GM18508 (cell line): Measurements from ENCODE around the gene GPR157.
"Not testable (repeated sequence)": the region's sequence is repeated elsewhere in the genome, so short reads cannot be mapped to it uniquely, and the experiment has no call there.

Experiments
- ATAC-seq: cut with Tn5 transposase; IDR thresholded peaks from one replicate; pipeline ENCODE4 v1.9.1; 2021; ENCODE audit warnings: moderate number of reproducible peaks; ENCODE audit not compliant: insufficient read depth, unreplicated experiment

Gene GPR157

DNA sequence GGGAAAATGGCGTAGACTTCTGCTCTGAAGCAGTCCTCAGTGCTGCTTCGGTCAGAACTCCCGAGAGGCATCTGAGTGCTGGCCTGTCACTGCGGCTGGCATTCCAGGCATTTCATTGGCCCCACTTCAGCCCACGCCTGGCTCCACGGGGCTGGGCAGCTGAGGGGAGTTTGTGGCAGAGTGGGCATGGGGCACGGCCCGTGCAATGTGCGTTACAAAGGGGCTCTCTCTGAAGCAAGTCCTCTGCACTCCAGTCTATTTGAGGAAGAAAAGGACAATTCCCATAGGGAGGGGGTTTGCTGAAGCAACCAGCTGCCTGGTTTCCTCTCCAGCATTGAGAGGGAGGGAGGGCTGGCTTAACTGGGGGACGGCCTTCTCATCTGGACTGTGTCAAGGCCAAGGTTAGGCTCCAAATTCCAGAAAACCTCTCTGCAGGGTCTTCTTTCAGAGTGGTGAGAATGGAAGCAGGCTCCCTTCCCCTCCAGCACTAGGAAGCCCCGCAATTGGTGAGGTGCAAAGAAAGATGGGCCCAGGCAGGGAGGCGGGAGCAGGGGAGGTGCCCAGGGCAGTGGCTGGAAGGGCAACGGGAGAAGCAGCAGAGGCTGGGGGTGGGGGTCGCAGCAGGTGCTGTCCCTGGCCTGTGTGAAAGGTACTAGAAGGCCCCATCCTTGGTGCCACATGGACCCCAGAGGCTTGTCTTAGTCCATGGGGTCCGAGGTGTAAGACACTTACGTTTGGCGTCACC, 21.1 kb upstream of the GPR157 start:
- ATAC-seq: no peak

DNA sequence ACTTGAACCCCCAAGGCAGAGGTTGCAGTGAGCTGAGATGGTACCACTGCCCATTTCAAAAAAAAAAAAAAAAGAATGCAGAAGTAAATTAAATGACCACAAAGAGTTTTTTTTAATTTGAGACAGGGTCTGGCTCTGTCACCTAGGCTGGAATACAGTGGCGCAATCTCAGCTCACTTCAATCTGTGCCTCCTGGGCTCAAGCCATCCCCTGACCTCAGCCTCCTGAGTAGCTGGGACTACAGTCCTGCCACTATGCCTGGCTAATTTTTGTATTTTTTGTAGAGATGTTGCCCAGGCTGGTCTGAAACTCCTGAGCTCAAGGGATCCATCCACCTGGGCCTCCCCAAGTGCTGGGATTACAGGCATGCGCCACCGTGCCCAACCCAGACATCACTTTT, 20.2 kb upstream of the GPR157 start:
- ATAC-seq: no peak

DNA sequence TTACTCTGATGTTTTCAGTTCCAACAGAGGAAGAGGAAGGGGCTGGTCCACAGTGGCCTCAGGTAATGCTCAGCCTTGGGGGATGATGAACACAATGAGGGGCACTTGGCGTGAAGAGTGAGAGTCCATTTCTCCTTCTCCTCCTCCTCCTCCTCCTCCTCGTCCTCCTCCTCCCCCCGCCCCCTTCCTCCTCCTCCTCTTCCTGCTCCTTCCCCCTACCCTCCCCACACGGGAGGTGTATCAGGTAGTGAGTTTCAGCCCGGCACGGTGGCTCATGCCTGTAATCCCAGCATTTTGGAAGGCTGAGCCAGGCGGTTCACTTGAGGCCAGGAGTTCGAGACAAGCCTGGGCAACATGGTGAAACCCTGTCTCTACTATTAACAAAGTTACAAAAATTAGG, 17.3 kb upstream of the GPR157 start:
- ATAC-seq: no peak

DNA sequence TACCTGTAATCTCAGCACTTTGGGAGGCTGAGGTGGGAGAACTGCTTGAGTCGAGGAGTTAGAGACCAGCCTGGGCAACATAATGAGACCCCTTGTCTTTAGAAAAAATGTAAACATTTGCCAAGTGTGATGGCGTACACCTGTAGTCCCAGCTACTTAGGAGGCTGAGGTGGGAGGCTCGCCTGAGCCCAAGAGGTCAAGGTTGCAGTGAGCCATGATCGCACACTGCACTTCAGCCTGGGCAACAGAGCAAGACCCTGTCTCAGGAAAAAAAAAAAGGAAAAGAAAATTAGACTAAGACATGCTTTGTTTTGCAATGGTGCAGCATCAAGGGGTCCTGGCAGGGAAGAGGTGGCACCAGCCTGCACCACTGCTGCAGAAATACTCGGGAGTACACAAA, 16.8 kb upstream of the GPR157 start:
- no peak for ATAC-seq

DNA sequence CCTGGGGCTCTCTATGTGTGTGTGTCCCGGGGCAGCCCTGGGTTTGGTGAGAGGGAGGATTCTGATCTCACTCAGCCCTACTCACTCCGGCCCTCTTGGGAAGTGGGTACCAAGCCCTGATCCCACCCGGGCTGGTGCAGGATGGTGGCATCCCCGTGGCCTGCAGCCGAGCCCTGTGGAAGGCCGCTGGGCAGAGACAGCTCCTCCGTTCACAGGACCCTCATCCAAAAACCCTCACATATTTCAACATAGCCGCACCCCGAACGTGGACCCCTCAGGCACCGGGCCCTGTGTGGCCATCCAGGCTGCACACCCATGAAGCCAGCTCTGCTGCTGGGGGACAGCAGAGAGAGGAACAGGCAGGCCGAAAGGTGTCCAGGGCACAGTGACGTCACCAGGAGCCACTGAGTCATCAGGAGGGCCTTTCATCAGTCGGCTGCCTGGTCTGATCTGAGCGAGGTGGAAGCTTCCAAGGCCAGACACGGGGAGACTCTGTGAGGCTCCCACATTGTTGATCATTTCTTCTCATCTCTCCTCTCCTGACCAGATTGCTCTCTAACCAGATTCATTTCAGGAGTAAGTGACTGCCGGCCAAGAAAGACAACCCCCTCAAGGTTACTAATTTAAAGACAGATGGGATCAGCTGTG, 16.2 kb upstream of the GPR157 start:
- no peak for ATAC-seq

DNA sequence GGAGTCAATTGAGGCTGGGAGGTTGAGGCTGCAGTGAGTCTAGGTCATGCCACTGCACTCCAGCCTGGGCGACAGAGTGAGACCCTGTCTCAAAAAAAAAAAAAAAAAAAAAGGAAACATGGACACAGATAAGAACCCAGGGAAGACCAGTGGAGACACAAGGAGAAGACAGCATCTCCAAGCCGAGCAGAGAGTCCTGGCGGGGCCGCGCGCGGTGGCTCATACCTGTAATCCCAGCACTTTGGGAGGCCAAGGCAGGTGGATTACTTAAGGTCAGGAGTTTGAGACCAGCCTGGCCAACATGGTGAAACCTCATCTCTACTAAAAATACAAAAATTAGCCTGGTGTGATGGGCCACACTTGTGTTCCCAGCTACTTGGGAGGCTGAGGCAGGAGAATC, 15.6 kb upstream of the GPR157 start:
- ATAC-seq: not testable (repeated sequence)

DNA sequence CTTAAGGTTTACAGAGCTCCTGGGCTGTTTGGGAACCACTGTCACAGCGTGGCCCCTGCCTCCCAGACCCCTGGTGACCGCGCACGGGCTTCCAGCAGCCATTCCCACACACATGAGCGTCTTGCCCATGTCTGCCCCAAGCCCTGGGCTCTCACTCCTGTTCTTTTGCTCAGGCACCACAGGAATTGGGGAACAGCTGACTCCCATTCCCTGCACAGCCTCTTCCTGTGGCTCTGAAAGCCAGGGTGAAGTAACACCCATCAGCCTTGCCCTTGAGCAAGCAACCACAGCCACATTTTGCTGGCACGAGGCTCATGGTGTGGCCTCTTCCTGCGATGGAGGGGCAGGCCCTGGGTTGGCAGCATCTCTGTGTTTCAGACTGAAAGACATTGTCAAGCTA, 14.3 kb upstream of the GPR157 start:
- ATAC-seq: no peak

DNA sequence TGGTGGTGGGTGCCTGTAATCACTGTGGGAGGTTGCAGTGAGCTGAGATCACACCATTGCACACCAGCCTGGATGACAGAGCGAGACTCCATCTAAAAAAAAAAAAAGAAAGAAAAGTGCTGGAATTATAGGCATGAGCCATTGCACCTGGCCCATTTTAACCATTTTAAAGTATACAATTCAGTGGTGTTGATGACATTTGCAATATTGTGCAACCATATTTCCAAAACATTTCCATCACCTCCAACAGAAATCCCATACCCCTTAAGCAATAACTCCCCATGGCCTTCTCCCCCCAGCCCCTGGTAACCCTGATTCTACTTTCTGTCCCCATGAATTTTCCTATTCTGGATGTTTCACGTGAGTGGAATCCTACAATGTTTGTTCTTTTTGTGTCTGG, 11.0 kb upstream of the GPR157 start:
- ATAC-seq: no peak

DNA sequence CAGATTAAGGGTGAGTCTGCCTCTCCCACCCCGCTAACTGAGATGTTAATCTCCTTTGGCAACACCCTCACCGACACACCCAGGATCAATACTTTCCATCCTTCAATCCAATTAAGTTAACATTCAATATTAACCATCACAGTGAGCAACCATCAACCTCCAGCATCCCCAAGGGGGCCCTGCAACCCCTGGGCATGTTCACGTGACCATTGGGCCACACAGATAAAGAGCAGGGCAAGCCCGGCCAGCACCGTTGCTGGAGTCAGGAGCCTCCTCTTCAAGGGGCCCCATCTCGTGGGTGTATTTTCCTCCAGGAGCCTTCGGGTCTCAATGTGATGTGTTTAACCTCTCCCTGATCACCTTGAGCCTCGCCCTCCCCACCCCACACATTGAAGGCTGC, 8.0 kb upstream of the GPR157 start:
- no peak for ATAC-seq

DNA sequence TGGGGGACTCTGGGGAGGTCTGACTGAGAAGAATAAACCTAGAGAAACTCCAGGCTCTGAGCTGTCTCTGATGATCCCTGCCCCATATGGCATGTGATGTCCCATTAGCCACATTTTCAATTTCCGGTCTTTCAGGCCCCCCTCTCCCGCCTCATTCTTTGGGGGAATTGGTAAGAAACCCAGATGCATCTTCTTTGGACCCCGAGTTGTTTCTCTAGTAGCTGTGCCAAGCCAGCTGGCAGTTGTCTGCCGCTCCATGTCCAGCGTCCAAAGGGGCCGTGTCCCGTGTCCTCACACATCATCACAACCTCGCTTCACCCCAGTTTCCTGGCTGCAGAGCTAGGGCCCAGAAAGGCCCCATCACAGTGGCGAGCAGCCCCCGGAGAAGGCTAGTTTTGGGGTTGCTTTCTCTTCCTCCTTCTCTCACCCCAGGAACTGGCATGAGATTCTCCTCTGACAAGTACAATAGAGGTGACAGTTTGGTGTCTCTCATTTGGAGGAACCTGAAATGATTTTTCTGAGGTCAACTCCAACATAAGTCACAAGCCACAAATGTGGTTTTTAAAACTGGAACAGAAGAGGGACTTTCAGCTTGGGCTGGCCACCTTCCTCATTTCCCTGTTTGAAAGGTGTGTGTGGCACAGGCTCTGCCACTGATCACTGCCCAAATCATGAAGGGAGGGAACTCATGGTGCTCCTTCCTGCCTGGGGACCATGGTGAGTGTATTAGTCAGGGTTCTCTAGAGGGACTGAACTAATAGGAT, 6.4 kb upstream of the GPR157 start:
- ATAC-seq: no peak

DNA sequence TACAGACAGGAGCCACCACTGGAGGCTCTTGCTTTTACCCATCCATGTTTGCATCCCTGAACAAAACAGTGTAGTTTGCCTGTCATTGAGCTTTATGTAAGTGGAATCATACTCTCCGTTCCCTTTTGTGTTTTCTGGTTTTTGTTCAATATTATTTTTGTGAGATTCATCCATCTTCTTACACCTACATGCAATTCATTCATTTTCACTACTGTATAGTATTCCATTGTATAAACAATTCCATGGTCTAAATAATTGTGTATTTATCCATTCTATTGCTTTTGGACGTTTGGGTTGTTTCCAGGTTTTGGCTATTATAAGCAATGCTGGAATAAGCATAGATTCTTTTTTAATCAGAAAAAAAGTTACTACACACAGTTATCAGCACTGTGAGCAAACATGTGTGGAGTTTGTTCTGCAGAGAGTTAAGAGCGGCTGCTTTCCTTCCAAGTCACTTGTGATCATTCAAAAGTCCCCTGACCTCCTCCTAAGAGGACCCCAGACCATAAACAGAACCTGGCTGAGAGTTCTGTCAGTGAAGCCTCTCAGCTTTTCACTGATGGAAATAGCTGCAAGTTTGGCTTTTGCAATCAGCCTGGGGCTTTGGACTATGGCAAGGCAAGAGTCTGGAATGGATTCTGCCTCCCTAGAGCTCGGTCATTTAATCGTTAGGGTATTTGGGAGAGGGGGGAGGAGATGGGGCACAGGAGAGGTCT, 5.1 kb upstream of the GPR157 start:
- ATAC-seq: no peak

DNA sequence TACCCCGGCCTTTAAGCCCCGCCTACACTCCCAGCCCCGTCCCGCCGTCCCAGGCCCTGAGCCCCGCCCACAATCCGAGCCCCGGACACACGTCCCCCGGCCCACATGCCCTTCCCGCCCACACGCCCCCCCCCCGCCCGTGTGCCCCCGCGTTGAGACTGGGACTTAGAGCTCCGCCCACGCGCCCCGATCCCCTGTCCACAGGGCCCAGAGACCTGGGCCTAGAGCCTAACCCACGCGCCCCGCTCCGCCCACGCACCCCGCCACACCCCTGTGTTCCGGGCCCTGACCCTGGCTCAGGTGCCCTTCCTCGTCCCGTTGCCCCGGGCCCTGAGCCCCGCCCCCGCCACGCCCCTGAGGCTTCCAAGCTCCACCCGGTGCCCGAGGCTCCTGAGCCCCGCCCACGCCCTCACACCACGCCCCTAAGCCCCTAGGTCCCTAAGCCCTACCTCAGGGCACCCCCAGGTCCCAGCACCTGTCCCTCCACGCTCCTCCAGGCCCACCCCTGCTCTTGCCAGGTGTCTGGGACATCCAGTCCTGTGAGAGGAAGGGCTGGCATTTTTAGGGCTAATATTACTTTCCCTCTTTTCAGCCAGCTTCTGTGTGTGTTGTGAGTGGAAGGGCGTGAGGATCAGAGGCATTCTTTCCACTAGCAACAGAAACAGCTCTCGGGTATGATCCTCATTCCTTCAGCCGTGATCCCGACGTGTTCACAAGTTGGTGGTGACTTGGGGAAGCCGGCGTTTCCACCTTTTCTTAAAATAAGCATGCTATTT, 552 bp upstream of the GPR157 start:
- no peak for ATAC-seq

DNA sequence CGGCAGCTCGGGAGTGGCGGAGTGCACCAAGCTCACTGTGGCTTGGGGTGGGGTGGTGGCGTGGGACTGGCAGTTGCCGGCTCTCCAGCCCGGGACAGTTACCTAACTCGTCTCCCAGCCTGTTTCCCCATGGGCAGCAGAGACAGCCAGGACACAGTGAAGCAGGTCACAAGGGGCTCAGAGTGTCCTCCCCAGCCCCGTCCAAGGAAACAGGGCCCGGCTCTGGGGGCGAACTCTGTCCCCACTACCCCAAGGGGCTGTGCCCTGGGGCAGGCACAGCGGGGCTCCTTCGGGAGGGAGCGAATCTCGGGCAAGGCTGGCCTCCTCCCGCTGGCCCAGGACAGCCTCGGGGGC, 759 bp downstream of the GPR157 start:
- ATAC-seq: no peak

DNA sequence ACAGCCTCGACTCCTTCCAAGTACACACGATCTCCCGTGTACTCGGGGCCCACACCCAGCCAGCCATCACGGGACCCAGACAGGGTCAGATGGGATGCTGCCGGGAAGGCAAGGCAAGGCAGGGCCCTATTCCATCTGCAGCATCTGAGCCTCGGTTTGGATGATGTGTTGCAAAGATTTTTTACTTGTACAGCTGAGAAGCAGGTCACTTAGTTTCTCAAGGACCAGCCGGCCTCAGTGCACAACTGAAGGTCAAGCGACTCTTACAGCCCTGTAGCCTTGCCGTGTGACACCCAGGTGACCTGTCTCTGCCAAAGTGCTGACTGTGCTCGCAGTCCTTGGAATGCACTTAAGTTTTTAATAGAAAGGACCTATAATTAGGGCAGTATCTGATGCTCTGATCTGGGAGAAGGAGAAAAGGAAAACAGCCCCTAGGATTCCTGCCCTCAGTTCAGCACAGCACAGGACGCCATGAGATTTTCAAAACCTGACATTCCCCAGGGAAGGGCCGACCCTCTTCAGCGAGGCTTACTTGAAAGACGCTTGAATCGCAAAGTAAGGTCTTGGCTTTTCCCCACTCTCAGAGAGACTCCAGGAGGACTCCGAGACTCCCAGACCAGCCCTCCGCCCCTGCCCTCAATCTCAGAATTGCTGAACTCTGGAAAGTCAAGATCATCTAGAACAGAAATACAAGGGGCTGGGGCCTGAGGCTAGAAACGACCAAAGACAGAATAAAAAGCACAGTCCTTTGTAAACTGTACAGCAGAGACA, 1.3 kb downstream of the GPR157 start:
- no peak for ATAC-seq

DNA sequence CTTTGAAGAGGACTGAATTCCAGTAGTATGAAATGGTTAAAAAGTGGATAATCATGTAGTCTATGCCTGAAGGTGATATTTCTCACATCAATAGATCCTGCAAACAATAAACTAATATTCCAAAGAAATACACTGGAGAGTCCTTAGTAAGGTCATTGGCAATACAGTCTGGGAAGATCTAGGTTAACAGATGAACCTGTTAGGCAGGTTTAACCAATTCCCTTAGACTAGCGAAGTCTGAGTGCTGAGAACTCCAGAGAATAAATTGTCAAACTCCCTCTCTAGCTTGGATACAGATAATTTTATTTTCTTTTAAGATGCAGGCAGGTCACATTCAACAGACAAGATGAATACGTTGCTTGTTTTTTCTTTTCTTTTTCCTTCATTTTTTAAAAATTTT, 2.4 kb downstream of the GPR157 start:
- no peak for ATAC-seq

DNA sequence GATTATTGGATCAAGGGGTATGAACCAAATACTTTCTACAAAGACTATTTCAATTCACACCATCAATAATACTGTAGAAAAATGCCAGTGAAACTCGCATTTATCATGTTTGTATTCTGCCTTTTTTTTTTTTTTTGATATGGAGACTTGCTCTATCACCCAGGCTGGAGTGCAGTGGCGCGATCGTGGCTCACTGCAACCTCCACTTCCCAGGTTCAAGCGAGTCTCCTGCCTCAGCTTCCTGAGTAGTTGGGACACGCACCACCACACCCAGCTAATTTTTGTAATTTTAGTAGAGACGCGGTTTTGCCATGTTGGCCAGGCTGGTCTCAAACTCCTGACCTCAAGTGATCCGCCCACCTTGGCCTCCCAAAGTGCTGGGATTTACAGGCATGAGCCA, 3.1 kb downstream of the GPR157 start:
- not testable (repeated sequence) for ATAC-seq

DNA sequence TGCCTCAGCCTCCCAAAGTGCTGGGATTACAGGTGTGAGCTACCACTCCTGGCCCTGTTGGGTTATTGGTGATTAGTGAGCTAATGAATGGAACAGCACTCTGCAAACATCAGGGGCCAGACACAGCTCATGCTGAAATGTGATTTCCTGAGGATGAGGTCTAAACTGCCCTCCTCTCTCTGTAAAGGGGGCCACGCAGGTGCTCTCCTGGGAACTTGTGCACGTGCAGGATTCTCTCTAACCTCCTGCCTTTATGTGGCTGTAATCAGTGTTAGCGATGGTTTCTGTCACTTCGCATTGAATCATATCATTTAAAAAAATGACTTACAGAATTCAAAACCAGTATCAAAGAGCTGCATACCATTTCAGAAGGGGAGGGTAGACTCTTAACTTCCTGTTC, 3.6 kb downstream of the GPR157 start:
- ATAC-seq: no peak

DNA sequence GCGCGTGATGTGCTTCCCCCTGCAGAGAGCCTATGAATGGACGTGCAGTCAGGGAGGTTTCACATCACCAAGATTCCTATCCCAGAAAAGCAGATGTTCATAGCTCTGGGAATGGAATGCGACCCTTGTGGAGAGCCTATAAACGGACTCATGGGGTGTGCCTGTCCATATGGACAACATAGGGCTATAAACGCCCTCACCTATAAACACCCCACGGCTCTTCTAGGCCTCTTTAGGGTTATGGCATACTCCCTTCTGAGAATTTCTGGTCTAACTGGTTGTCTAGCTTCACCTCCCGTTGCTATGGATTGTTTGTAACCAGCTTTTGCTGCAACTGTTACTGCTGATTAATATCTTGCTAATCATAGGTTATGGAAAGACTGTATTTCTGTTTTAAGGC, 4.5 kb downstream of the GPR157 start:
- ATAC-seq: not testable (repeated sequence)

DNA sequence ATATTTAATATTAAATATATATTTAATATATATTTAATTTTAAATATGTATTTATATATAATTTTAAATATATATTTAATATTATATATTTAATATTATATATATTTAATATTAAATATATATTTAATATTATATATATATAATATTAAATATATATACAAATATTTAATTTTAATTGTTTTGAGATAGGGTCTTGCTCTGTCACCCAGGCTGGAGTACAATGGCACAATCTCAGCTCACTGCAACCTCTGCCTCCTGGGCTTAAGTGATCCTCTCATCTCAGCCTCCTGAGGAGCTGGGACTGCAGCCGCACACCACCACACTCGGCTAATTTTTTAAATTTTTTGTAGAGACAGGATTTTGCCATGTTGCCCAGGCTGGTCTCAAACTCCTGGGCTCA, 5.2 kb downstream of the GPR157 start:
- not testable (repeated sequence) for ATAC-seq
